IMR-90 (cell line): ENCODE measurements around the gene EPC2. TPM values are rescaled to one million over a fixed set of nuclear protein-coding genes. Genes with fewer than 3 reads are reported as not detected.

Experiments
- ATAC-seq: fragments of 200-7000 bp; cut with Tn5 transposase; 2 replicates; pipeline ENCODE4 v1.9.1; 2020; ENCODE audit warnings: low read depth, mild to moderate bottlenecking, moderate library complexity
- BruUV-seq: library from RNA; stranded (reverse); fragments of 400-500 nt; replicated peaks from 2 replicates; lab custom pipeline; 2021; lab: Mats Ljungman, UMichigan
- CTCF ChIA-PET: fragments of 300-600 bp; formaldehyde crosslinking; extraction: SDS; loops from one replicate; lab custom pipeline; 2021; ENCODE audit warnings: antibody characterized with exemption; lab: Yijun Ruan, JAX
- POLR2A ChIA-PET: fragments of 300-600 bp; sonication (Branson Sonifier 250); formaldehyde crosslinking; loops from one replicate; lab custom pipeline; 2022; ENCODE audit warnings: antibody characterized with exemption; ENCODE audit not compliant: unreplicated experiment; lab: Charles Lee
- DNase-seq: peaks from one replicate; pipeline ENCODE4 v3.0.0; 2013
- H2AFZ ChIP-seq: replicated peaks from 2 replicates; pipeline ENCODE3; 2013; ENCODE audit warnings: low read length, mild to moderate bottlenecking; ENCODE audit not compliant: poor library complexity
- H2AK5ac ChIP-seq: 2 replicates; pipeline ENCODE4 v1.6.1; 2013; ENCODE audit warnings: low read depth, low read length, inconsistent platforms
- H2AK9ac ChIP-seq: replicated peaks from 2 replicates; pipeline ENCODE3; 2013; ENCODE audit warnings: mild to moderate bottlenecking, low read depth, low read length, moderate library complexity; ENCODE audit not compliant: poor library complexity
- H2BK120ac ChIP-seq: 2 replicates; pipeline ENCODE4 v1.6.1; 2013; ENCODE audit warnings: low read depth, low read length, inconsistent platforms
- H2BK15ac ChIP-seq: 3 replicates; pipeline ENCODE4 v1.6.1; 2013; ENCODE audit warnings: low read depth, low read length, inconsistent platforms
- H2BK20ac ChIP-seq: 2 replicates; pipeline ENCODE4 v1.6.1; 2013; ENCODE audit warnings: low read depth, mild to moderate bottlenecking, inconsistent platforms, low read length, moderate library complexity
- H2BK5ac ChIP-seq: 2 replicates; pipeline ENCODE4 v1.6.1; 2013; ENCODE audit warnings: mild to moderate bottlenecking, low read depth, low read length, inconsistent platforms; ENCODE audit not compliant: poor library complexity, severe bottlenecking
- H3K14ac ChIP-seq: replicated peaks from 2 replicates; pipeline ENCODE4 v1.6.1; 2013; ENCODE audit warnings: low read depth, low read length, inconsistent platforms
- H3K18ac ChIP-seq: 2 replicates; pipeline ENCODE4 v1.6.1; 2013; ENCODE audit warnings: low read depth, low read length, control low read depth
- H3K23ac ChIP-seq: 2 replicates; pipeline ENCODE4 v1.6.1; 2013; ENCODE audit warnings: low read depth, low read length, inconsistent platforms
- H3K27ac ChIP-seq: 2 replicates; pipeline ENCODE4 v1.5.1; 2013; ENCODE audit warnings: mild to moderate bottlenecking, control low read depth, low read length; ENCODE audit not compliant: insufficient read depth
- H3K27me3 ChIP-seq: 2 replicates; pipeline ENCODE4 v1.6.1; 2013; ENCODE audit warnings: low read length; ENCODE audit not compliant: control insufficient read depth, insufficient read depth
- H3K36me3 ChIP-seq: 2 replicates; pipeline ENCODE4 v1.6.1; 2013; ENCODE audit warnings: low read length, mixed read lengths; ENCODE audit not compliant: control insufficient read depth, insufficient read depth
- H3K4ac ChIP-seq: 2 replicates; pipeline ENCODE4 v1.6.1; 2013; ENCODE audit warnings: low read depth, low read length, inconsistent platforms
- H3K4me1 ChIP-seq: 2 replicates; pipeline ENCODE4 v1.6.1; 2013; ENCODE audit warnings: low read length, mixed read lengths; ENCODE audit not compliant: control insufficient read depth, insufficient read depth
- H3K4me2 ChIP-seq: 2 replicates; pipeline ENCODE4 v1.6.1; 2013; ENCODE audit warnings: low read depth, mild to moderate bottlenecking, control low read depth, low read length, moderate library complexity
- H3K4me3 ChIP-seq: 2 replicates; pipeline ENCODE4 v1.5.1; 2013; ENCODE audit warnings: low read depth, mild to moderate bottlenecking, control low read depth, low read length, moderate library complexity; ENCODE audit not compliant: insufficient read depth
- H3K56ac ChIP-seq: 2 replicates; pipeline ENCODE4 v1.6.1; 2013; ENCODE audit warnings: low read length, inconsistent platforms; ENCODE audit not compliant: insufficient read depth; ENCODE audit errors: extremely low read depth
- H3K79me1 ChIP-seq, 2 experiments: 2 replicates each; pipeline ENCODE4 v1.6.1; 2013; ENCODE audit warnings: low read length in 2 of 2, inconsistent platforms in 1 of 2, low read depth in 1 of 2
- H3K9ac ChIP-seq: 2 replicates; pipeline ENCODE4 v1.6.1; 2013; ENCODE audit warnings: low read depth, low read length, control low read depth
- H3K9me1 ChIP-seq: 2 replicates; pipeline ENCODE4 v1.6.1; 2013; ENCODE audit warnings: low read length, inconsistent platforms; ENCODE audit not compliant: insufficient read depth
- H3K9me3 ChIP-seq: 2 replicates; pipeline ENCODE4 v1.6.1; 2013; ENCODE audit warnings: low read length; ENCODE audit not compliant: control insufficient read depth, insufficient read depth
- H4K20me1 ChIP-seq: 2 replicates; pipeline ENCODE4 v1.6.1; 2013; ENCODE audit warnings: low read length, inconsistent platforms; ENCODE audit not compliant: insufficient read depth
- H4K5ac ChIP-seq: 2 replicates; pipeline ENCODE4 v1.6.1; 2013; ENCODE audit warnings: mild to moderate bottlenecking, low read depth, low read length, control low read depth
- H4K8ac ChIP-seq, 2 experiments: 2 replicates each; pipeline ENCODE4 v1.6.1; 2013; ENCODE audit warnings: low read depth in 2 of 2, low read length in 2 of 2, control low read depth in 1 of 2, inconsistent platforms in 1 of 2
- H4K91ac ChIP-seq: 2 replicates; pipeline ENCODE4 v1.6.1; 2013; ENCODE audit warnings: low read depth, low read length, inconsistent platforms; ENCODE audit not compliant: insufficient read depth
- BHLHE40 ChIP-seq: fragments of 150-350 bp; IDR thresholded peaks from 2 replicates; pipeline ENCODE4 v1.6.1; 2016; ENCODE audit warnings: mild to moderate bottlenecking, low read depth, low read length
- CEBPB ChIP-seq: IDR thresholded peaks from 2 replicates; pipeline ENCODE4 v1.6.1; 2012; ENCODE audit warnings: low read depth, low read length, improper control_type of control experiment
- CHD1 ChIP-seq: IDR thresholded peaks from 2 replicates; pipeline ENCODE4 v1.6.1; 2012; ENCODE audit warnings: low read depth, low read length, improper control_type of control experiment
- ELK1 ChIP-seq: fragments of 150-350 bp; IDR thresholded peaks from 2 replicates; pipeline ENCODE4 v1.6.1; 2016; ENCODE audit warnings: low read depth, mild to moderate bottlenecking, low read length, moderate library complexity, borderline replicate concordance
- FOS ChIP-seq: fragments of 150-350 bp; IDR thresholded peaks from 2 replicates; pipeline ENCODE4 v1.6.1; 2016; ENCODE audit warnings: low read depth, low read length
- MAFK ChIP-seq: IDR thresholded peaks from 2 replicates; pipeline ENCODE4 v1.6.1; 2012; ENCODE audit warnings: low read depth, low read length, improper control_type of control experiment
- MAZ ChIP-seq: IDR thresholded peaks from 2 replicates; pipeline ENCODE4 v1.6.1; 2012; ENCODE audit warnings: low read depth, mild to moderate bottlenecking, low read length, improper control_type of control experiment, moderate library complexity, borderline replicate concordance
- MXI1 ChIP-seq: IDR thresholded peaks from 2 replicates; pipeline ENCODE4 v1.6.1; 2012; ENCODE audit warnings: low read depth, mild to moderate bottlenecking, low read length, moderate library complexity, borderline replicate concordance
- NFE2L2 ChIP-seq: fragments of 150-350 bp; IDR thresholded peaks from 2 replicates; pipeline ENCODE4 v1.6.1; 2016; ENCODE audit warnings: low read depth, mild to moderate bottlenecking, low read length
- POLR2A ChIP-seq: IDR thresholded peaks from 2 replicates; pipeline ENCODE4 v1.6.1; 2012; ENCODE audit warnings: mild to moderate bottlenecking, low read depth, low read length
- RAD21 ChIP-seq: IDR thresholded peaks from 2 replicates; pipeline ENCODE4 v1.6.1; 2012; ENCODE audit warnings: low read length, improper control_type of control experiment
- RCOR1 ChIP-seq: IDR thresholded peaks from 2 replicates; pipeline ENCODE4 v1.6.1; 2012; ENCODE audit warnings: mild to moderate bottlenecking, low read length, improper control_type of control experiment; ENCODE audit not compliant: insufficient replicate concordance
- RFX5 ChIP-seq: IDR thresholded peaks from 2 replicates; pipeline ENCODE4 v1.8.0; 2012; ENCODE audit warnings: low read depth, mild to moderate bottlenecking, low read length, moderate library complexity
- SMC3 ChIP-seq: fragments of 150-350 bp; IDR thresholded peaks from 2 replicates; pipeline ENCODE4 v1.6.1; 2016; ENCODE audit warnings: low read depth, mild to moderate bottlenecking, antibody characterized with exemption, low read length, moderate library complexity
- USF2 ChIP-seq: fragments of 150-350 bp; IDR thresholded peaks from 2 replicates; pipeline ENCODE4 v1.6.1; 2017; ENCODE audit warnings: mild to moderate bottlenecking, antibody characterized with exemption, low read length, low read depth
- WGBS, 2 experiments: methylation state at CpG; one replicate each; pipeline versions ENCODE4 v1.1.5 to v1.1.7; 2013; ENCODE audit warnings: missing lambda C conversion rate in 2 of 2; ENCODE audit not compliant: insufficient read length in 1 of 2; ENCODE audit errors: extremely low coverage in 2 of 2; 5-methylcytosine and 5-hydroxymethylcytosine counted together
- dilution Hi-C: fragments of 300-500 bp; cut with HindIII; formaldehyde crosslinking; loops from one replicate; pipeline ENCODE4 v1.14.3; 2018; ENCODE audit warnings: low sequenced_read_pairs; ENCODE audit not compliant: unreplicated experiment
- in situ Hi-C: fragments of 300-500 bp; cut with MboI; formaldehyde crosslinking; loops from 3 replicates; pipeline ENCODE4 v1.14.3; 2019; ENCODE audit warnings: low sequenced_read_pairs, inconsistent platforms, mixed read lengths
- intact Hi-C: fragments of 100-400 bp; cut with micrococcal nuclease; formaldehyde crosslinking; loops from 2 replicates; pipeline ENCODE4 v1.10.0; 2022
- polyA plus RNA-seq, 3 experiments: library from polyadenylated mRNA; depleted of rRNA; stranded (reverse); fragments of >200 nt; gene quantifications; 2 replicates each; pipeline ENCODE4 v1.2.3, GENCODE V29; 2012; ENCODE audit warnings: low replicate concordance in 1 of 3
- total RNA-seq: library from RNA; depleted of rRNA; stranded (reverse); fragments of >200 nt; gene quantifications from 2 replicates; pipeline ENCODE4 v1.2.3, GENCODE V29; 2012
- TF ChIP-seq, protein P1 (sequence below): conservative IDR thresholded peaks from 2 replicates; pipeline ENCODE4 v1.5.1; 2012; ENCODE audit warnings: mild to moderate bottlenecking, low read depth, low read length, improper control_type of control experiment

The EPC2 gene
- total and polyA plus RNA-seq, 2 of the 4 experiments (the other 2 are of a cell fraction): 10.6 to 22.6 TPM

- H3K23ac ChIP-seq: no peak overlapping the region
- H2BK120ac ChIP-seq: no peak overlapping the region
- no peak overlapping the region for H3K27ac ChIP-seq
- dilution Hi-C loops (no loop called here), in situ Hi-C loops (no loop called here), intact Hi-C loops (no loop called here)
- peaks cover 3% of the 10 kb centered on the region; the same call in 1 of the 2 replicates for H3K36me3 ChIP-seq
- no CpG with 5 or more reads among the region's 4 CpGs for WGBS, 2 experiments
- no peak overlapping the region for H3K4me3 ChIP-seq
- H2BK5ac ChIP-seq: no peak overlapping the region
- H3K56ac ChIP-seq: no peak overlapping the region
- H4K91ac ChIP-seq: no peak overlapping the region
- DNase-seq (no peak), ATAC-seq (no peak)
- H3K4ac ChIP-seq: no peak overlapping the region
- no peak overlapping the region for H4K8ac ChIP-seq
- no peak overlapping the region for H2BK20ac ChIP-seq
- H4K5ac ChIP-seq: no peak overlapping the region
- H3K9ac ChIP-seq: no peak overlapping the region
- no peak overlapping the region for H2BK15ac ChIP-seq
- H3K27me3 ChIP-seq: no peaks in the 10 kb centered on the region
- H3K4me1 ChIP-seq: no peaks in the 10 kb centered on the region
- no peaks in the 10 kb centered on the region; the same call in 1 of the 2 replicates for H4K20me1 ChIP-seq
- no peak overlapping the region for H2AFZ ChIP-seq
- H3K14ac ChIP-seq: no peak overlapping the region
- no TSS peak for BruUV-seq
- H3K79me1 ChIP-seq: peaks cover 10 to 27% of the 10 kb centered on the region in 2 experiments
- no peak for TF ChIP-seq FOS
- TF ChIP-seq POLR2A: no peak
- no peak for TF ChIP-seq USF2
- TF ChIP-seq BHLHE40: no peak
- no peak for TF ChIP-seq RAD21
- no peak for TF ChIP-seq ELK1
- no peak for TF ChIP-seq MAZ
- TF ChIP-seq RCOR1: no peak
- TF ChIP-seq RFX5: no peak
- TF ChIP-seq CHD1: no peak
- no peak for TF ChIP-seq MAFK
- TF ChIP-seq, protein P1, sequence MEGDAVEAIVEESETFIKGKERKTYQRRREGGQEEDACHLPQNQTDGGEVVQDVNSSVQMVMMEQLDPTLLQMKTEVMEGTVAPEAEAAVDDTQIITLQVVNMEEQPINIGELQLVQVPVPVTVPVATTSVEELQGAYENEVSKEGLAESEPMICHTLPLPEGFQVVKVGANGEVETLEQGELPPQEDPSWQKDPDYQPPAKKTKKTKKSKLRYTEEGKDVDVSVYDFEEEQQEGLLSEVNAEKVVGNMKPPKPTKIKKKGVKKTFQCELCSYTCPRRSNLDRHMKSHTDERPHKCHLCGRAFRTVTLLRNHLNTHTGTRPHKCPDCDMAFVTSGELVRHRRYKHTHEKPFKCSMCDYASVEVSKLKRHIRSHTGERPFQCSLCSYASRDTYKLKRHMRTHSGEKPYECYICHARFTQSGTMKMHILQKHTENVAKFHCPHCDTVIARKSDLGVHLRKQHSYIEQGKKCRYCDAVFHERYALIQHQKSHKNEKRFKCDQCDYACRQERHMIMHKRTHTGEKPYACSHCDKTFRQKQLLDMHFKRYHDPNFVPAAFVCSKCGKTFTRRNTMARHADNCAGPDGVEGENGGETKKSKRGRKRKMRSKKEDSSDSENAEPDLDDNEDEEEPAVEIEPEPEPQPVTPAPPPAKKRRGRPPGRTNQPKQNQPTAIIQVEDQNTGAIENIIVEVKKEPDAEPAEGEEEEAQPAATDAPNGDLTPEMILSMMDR: no peak
- no peak for TF ChIP-seq CEBPB
- no peak for TF ChIP-seq SMC3
- no peak for TF ChIP-seq NFE2L2
- no peak for TF ChIP-seq MXI1
- H3K9me1 ChIP-seq: no peaks in the 10 kb centered on the region
- H2AK9ac ChIP-seq: no peak overlapping the region
- H2AK5ac ChIP-seq: no peak overlapping the region
- H3K9me3 ChIP-seq: peaks cover 6% of the 10 kb centered on the region; the same call in 1 of the 2 replicates
- H3K18ac ChIP-seq: no peak overlapping the region
- CTCF ChIA-PET: interaction anchor here (0.6 kb wide), 2 partner anchors 14 to 489 kb away, joined by 3 to 7 read pairs; no protein-coding TSS in a partner anchor
- POLR2A ChIA-PET: no interaction called here
- H3K4me2 ChIP-seq: no peak overlapping the region
Observed at GRCh38 chr2:148699830-148700229, 55.3 kb downstream of the EPC2 start.
